Fibroblast of villous mesenchyme (primary cell): ENCODE measurements around the gene CD274. TPM values are rescaled to one million over a fixed set of nuclear protein-coding genes. Genes with fewer than 3 reads are reported as not detected.
"Not testable (repeated sequence)": the region's sequence is repeated elsewhere in the genome, so short reads cannot be mapped to it uniquely, and the experiment has no call there.

Experiments used
- DNase-seq: peaks from one replicate; pipeline ENCODE4 v3.0.0-alpha.2; 2010; ENCODE audit warnings: low read depth
- H3K4me3 ChIP-seq: 2 replicates; pipeline ENCODE4 v1.5.1; 2011; ENCODE audit warnings: low read depth, mild to moderate bottlenecking, low read length
- CTCF ChIP-seq: IDR thresholded peaks from 2 replicates; pipeline ENCODE4 v1.5.1; 2012; ENCODE audit warnings: low read depth, mild to moderate bottlenecking, low read length; ENCODE audit not compliant: insufficient read depth
- total RNA-seq: library from RNA; depleted of rRNA; stranded (reverse); fragments of >200 nt; gene quantifications from 2 replicates; pipeline ENCODE4 v1.2.3, GENCODE V29; 2012

Gene CD274
- total RNA-seq, 1 donor = 12.1 TPM

DNA sequence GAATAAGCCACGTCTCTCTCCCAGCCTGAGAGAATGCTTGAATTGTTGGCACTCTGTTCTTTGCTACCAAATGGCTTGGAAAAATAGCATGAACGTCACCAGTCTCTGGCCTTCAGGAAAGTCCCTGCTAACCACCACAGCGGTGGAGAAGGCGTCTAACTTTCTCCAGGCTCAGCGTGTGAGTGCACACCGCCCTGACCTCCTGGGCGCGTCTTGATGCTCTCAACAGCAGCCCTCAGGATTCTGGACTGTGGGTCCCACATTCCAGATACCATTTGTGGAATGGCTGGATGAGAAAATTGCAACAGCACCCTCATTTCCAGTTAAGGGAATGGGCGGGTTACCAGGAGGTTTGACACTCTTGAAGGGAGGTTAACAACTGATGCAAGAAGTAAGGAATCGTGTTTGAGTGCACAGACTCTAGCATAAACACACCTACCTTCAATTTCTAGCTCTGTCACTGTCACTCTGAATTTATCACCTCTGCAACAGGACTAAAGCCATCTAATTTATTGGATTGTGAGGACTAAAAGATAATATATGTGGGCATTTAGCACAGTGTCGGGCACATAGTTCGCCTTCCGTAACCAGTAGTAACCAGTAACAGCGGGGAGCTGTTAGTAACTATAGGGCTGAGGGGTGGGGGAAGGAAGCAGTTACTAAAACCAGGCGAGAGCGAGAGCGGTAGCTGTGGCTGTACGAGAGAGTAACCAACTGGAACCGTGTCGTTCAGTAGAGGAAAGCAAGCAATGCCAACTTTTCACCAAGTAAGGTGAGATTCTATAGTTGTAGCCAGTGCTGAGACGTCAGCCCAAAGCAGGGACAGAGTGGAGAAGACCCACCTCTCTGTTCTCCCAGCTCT lies 11.8 kb upstream of the CD274 start:
- peak overlapping the region; percentile 64 for H3K4me3 ChIP-seq
- DNase-seq = peak; percentile 66
- no peak for TF ChIP-seq CTCF

DNA sequence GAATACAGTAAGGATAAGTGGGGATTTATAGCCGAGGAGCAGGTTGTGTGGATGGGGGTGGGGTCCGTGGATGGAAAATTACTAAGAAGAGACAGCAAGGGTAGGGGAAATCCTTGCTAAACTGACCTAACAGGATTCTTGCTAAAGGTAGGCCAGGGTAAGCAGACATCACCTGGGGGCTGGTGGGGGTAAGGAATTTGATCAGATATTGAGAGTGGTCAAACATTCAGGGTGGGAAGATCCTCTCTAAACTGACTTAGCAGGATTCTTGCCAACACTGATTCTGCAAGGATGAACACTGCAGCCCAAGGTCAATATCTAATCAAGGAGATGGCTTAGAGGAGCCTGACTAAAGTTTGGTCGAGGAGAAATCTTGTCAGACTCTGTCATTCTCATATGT lies 9.9 kb upstream of the CD274 start:
- TF ChIP-seq CTCF = no peak
- H3K4me3 ChIP-seq = no peak overlapping the region
- no peak for DNase-seq

DNA sequence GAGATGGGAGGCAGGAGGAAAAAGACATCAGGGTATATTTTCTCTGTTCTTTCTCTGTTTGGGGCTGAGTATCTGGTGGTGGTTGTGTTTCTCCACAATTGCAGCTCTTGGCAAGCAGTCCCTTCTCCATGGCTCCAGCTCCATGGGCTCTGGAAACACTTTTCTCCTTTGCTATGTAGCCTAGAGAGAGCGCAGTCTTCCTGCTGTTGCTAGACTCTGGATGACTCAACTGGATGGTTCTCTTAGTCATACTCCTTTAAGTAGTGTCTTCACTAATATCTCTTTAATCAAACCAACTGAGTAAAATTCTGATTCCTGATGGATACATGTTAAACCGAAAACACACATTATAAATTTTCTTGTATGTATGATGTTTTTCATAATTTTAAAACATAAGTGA lies 9.3 kb upstream of the CD274 start:
- no peak for TF ChIP-seq CTCF
- no peak overlapping the region for H3K4me3 ChIP-seq
- peak; percentile 36 for DNase-seq

DNA sequence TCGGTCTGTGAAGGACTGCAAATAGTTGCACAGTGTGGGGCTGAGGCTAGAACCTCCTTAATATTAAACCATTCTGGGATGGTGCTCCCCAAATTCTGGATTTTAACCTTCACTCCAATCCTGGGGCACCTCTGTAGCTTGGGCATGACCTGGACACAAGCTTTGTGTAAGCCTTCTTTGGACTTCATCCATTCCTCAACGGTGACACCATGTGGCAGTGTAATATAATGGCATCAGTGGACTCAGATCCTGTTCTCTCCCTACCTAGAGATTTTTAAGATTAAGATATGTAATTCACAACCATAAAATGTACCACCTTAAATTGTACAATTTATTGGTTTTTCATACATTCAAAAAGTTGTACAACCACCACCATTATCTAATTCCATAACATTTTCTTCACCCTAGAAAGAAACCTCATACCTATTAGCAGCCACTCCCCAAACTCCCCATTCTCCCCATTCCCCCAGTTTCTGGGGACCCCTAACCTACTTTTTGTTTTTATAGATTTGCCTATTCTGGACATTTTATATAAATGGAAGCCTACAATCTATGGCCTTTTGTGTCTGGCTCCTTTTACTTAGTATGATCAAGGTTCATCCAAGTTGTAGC lies 7.8 kb upstream of the CD274 start:
- DNase-seq = peak; percentile 61
- TF ChIP-seq CTCF = peak; percentile 56
- no peak overlapping the region for H3K4me3 ChIP-seq

DNA sequence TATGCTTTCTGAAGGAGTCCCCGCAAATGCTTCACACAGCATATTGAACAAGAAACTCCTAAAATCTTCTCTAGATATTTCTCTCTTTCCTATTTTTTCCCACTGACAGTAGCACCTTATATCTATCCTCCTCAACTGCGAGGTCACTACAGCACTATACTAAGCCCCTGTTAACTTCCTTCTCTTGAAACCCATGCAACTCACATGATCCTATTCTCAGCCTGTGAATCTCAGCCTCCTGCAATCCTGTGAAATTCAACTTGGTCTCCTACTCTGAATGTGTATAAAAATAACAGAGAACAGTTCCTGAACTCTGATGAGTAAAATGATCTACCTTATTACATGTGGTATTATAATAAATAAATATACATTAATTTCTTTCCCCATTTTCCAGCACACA lies 6.5 kb upstream of the CD274 start:
- no peak overlapping the region for H3K4me3 ChIP-seq
- DNase-seq = no peak
- TF ChIP-seq CTCF = no peak

GRCh38 chr9:5445096-5445495 lies 5.2 kb upstream of the CD274 start:
- not testable (repeated sequence) for DNase-seq, H3K4me3 ChIP-seq

DNA sequence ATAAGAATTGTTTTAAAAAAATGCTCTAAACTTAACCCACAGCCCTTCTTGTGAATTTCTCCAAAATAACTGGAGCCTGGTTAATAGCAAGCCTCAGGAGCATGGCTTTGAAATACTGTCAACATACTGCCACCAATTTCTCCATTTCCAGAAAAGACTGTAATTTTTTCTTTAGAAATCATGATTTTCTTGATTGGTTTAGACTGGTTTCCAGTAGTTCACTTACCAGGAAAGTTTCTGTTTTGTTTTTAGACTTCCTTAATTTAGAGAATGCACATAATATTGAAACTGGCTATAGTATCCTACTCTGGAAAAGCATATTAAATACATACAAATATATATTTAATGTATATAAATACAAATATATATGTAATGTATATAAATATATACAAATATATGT lies 4.5 kb upstream of the CD274 start:
- H3K4me3 ChIP-seq = no peak overlapping the region
- DNase-seq = no peak
- no peak for TF ChIP-seq CTCF
